IgD-negative memory B cell (primary cell): Measurements from ENCODE around the gene COX6A2. TPM values are rescaled to one million over a fixed set of nuclear protein-coding genes. Genes with fewer than 3 reads are reported as not detected.

Experiments
- H3K27ac Mint-ChIP-seq, 3 donors: one replicate each; pipeline ENCODE4 v1.8.0; 2020 to 2022; ENCODE audit warnings: mild to moderate bottlenecking in 3 of 3, mixed read lengths in 3 of 3, moderate library complexity in 1 of 3
- H3K27me3 Mint-ChIP-seq: one replicate; pipeline ENCODE4 v1.8.0; 2021; ENCODE audit warnings: mixed read lengths
- H3K36me3 Mint-ChIP-seq: one replicate; pipeline ENCODE4 v1.8.0; 2020; ENCODE audit warnings: mild to moderate bottlenecking, mixed read lengths
- H3K4me1 Mint-ChIP-seq, 3 donors: one replicate each; pipeline ENCODE4 v1.8.0; 2020 to 2022; ENCODE audit warnings: mixed read lengths in 3 of 3, mild to moderate bottlenecking in 1 of 3
- H3K4me3 Mint-ChIP-seq, 4 donors: one replicate each; pipeline ENCODE4 v1.8.0; 2020 to 2022; ENCODE audit warnings: mild to moderate bottlenecking in 4 of 4, mixed read lengths in 4 of 4, moderate library complexity in 3 of 4
- H3K9me3 Mint-ChIP-seq, 3 donors: one replicate each; pipeline ENCODE4 v1.8.0; 2020 to 2021; ENCODE audit warnings: mixed read lengths in 3 of 3, mild to moderate bottlenecking in 1 of 3
- polyA plus RNA-seq: library from polyadenylated mRNA; unstranded; fragments of 300-500 nt; fragmentation: Illumina TruSeq; gene quantifications from one replicate; pipeline ENCODE4 v1.2.3, GENCODE V29; 2021

The COX6A2 gene
- not detected for polyA plus RNA-seq

GRCh38 chr16:31428279-31428597 is at the start of gene COX6A2:
Gene COX6A2 (minus strand): TSS chr16:31428360. CDS start chr16:31428325, 35 bp downstream.
- peak within 1 kb of the TSS in 2 of 4 donors; percentile 41 to 45 for H3K4me3 Mint-ChIP-seq
- H3K27me3 Mint-ChIP-seq, result peaks cover 13% of the 10 kb centered on the region
- H3K9me3 Mint-ChIP-seq, result no peaks in the 10 kb centered on the region
- H3K27ac Mint-ChIP-seq, result peak within 1 kb of the TSS in 2 of 3 donors; percentile 27 to 48
- peaks cover 0 to 5% (median 4%) of the 10 kb centered on the region in 3 donors for H3K4me1 Mint-ChIP-seq
- no peaks in the 10 kb centered on the region for H3K36me3 Mint-ChIP-seq

GRCh38 chr16:31477220-31478216 is 49.4 kb upstream of the COX6A2 start:
- Mint-ChIP-seq H3K4me3 (peak overlapping the region; percentile 78 to 94 (median 88)), H3K27ac (no peak overlapping the region), H3K4me1 (peaks cover 2 to 8% (median 4%) of the 10 kb centered on the region in 3 donors), H3K9me3 (peaks cover 0 to 1% (median 0%) of the 10 kb centered on the region in 3 donors), H3K27me3 (peaks cover 15% of the 10 kb centered on the region), H3K36me3 (peaks cover 1% of the 10 kb centered on the region)

GRCh38 chr16:31476303-31477219 is 48.4 kb upstream of the COX6A2 start:
- Mint-ChIP-seq H3K36me3 (peaks cover 1% of the 10 kb centered on the region), H3K4me1 (peaks cover 4 to 12% (median 4%) of the 10 kb centered on the region in 3 donors), H3K4me3 (peak overlapping the region; percentile 80 to 94 (median 88)), H3K9me3 (peaks cover 0 to 1% (median 0%) of the 10 kb centered on the region in 3 donors), H3K27me3 (peaks cover 15% of the 10 kb centered on the region), H3K27ac (no peak overlapping the region)

- H3K4me3 Mint-ChIP-seq, result peak overlapping the region; percentile 80 to 94 (median 88)
- peaks cover 4 to 15% (median 8%) of the 10 kb centered on the region in 3 donors for H3K4me1 Mint-ChIP-seq
- peaks cover 0 to 1% (median 0%) of the 10 kb centered on the region in 3 donors for H3K9me3 Mint-ChIP-seq
- no peak overlapping the region for H3K27ac Mint-ChIP-seq
- H3K36me3 Mint-ChIP-seq, result peaks cover 1% of the 10 kb centered on the region
- H3K27me3 Mint-ChIP-seq, result peaks cover 19% of the 10 kb centered on the region
Observed at GRCh38 chr16:31475946-31476302, 47.8 kb upstream of the COX6A2 start.

- H3K4me1 Mint-ChIP-seq, result peaks cover 4 to 19% (median 8%) of the 10 kb centered on the region in 3 donors
- no peak overlapping the region for H3K27ac Mint-ChIP-seq
- H3K4me3 Mint-ChIP-seq, result peak overlapping the region in 2 of 4 donors; percentile 8 to 47
Observed at GRCh38 chr16:31474773-31475738, 46.9 kb upstream of the COX6A2 start.

GRCh38 chr16:31474173-31474714 is 46.1 kb upstream of the COX6A2 start:
- Mint-ChIP-seq H3K4me3 (peak overlapping the region in 1 of 4 donors; percentile 47), H3K9me3 (no peaks in the 10 kb centered on the region), H3K27ac (no peak overlapping the region), H3K36me3 (peaks cover 1% of the 10 kb centered on the region), H3K27me3 (peaks cover 16% of the 10 kb centered on the region), H3K4me1 (peaks cover 4 to 19% (median 8%) of the 10 kb centered on the region in 3 donors)

More at GRCh38 chr16:31474773-31475738, 46.9 kb upstream of the COX6A2 start:
- H3K9me3 Mint-ChIP-seq, result no peaks in the 10 kb centered on the region
- peaks cover 1% of the 10 kb centered on the region for H3K36me3 Mint-ChIP-seq
- H3K27me3 Mint-ChIP-seq, result peaks cover 19% of the 10 kb centered on the region

- peak overlapping the region in 3 of 4 donors; percentile 70 to 85 (median 71) for H3K4me3 Mint-ChIP-seq
- H3K9me3 Mint-ChIP-seq, result no peaks in the 10 kb centered on the region
- peaks cover 16% of the 10 kb centered on the region for H3K27me3 Mint-ChIP-seq
- peak overlapping the region in 2 of 3 donors; percentile 4 to 6 for H3K27ac Mint-ChIP-seq
- H3K4me1 Mint-ChIP-seq, result peaks cover 4 to 19% (median 8%) of the 10 kb centered on the region in 3 donors
- peaks cover 1% of the 10 kb centered on the region for H3K36me3 Mint-ChIP-seq
Observed at GRCh38 chr16:31473264-31473984, 45.3 kb upstream of the COX6A2 start.

GRCh38 chr16:31472709-31473203 is 44.6 kb upstream of the COX6A2 start:
- Mint-ChIP-seq H3K27ac (peak overlapping the region in 1 of 3 donors; percentile 4), H3K4me1 (peaks cover 4 to 17% (median 11%) of the 10 kb centered on the region in 3 donors), H3K27me3 (peaks cover 14% of the 10 kb centered on the region), H3K9me3 (no peaks in the 10 kb centered on the region), H3K36me3 (peaks cover 1% of the 10 kb centered on the region), H3K4me3 (peak overlapping the region; percentile 71 to 87 (median 82))

- H3K27me3 Mint-ChIP-seq, result peaks cover 13% of the 10 kb centered on the region
- peaks cover 4% of the 10 kb centered on the region for H3K36me3 Mint-ChIP-seq
- H3K27ac Mint-ChIP-seq, result peak within 1 kb of the TSS in 1 of 3 donors; percentile 4
- H3K4me1 Mint-ChIP-seq, result peaks cover 4 to 23% (median 17%) of the 10 kb centered on the region in 3 donors
- no peaks in the 10 kb centered on the region for H3K9me3 Mint-ChIP-seq
- peak within 1 kb of the TSS; percentile 71 to 87 (median 82) for H3K4me3 Mint-ChIP-seq
Observed at GRCh38 chr16:31471875-31472708, 43.9 kb upstream of the COX6A2 start, which contains the start of gene TGFB1I1. Gene TGFB1I1 (plus strand): TSS chr16:31472152. CDS start chr16:31472189, 37 bp downstream.

- Mint-ChIP-seq H3K4me3 (peak overlapping the region; percentile 8 to 52 (median 48)), H3K9me3 (no peaks in the 10 kb centered on the region), H3K27ac (no peak overlapping the region), H3K27me3 (peaks cover 13% of the 10 kb centered on the region), H3K36me3 (peaks cover 6% of the 10 kb centered on the region), H3K4me1 (peaks cover 4 to 24% (median 21%) of the 10 kb centered on the region in 3 donors)
Observed at GRCh38 chr16:31471241-31471874, 43.2 kb upstream of the COX6A2 start.

- Mint-ChIP-seq H3K4me3 (peak overlapping the region in 2 of 4 donors; percentile 23 to 64), H3K27me3 (peaks cover 13% of the 10 kb centered on the region), H3K9me3 (no peaks in the 10 kb centered on the region), H3K4me1 (peaks cover 4 to 24% (median 21%) of the 10 kb centered on the region in 3 donors), H3K36me3 (peaks cover 6% of the 10 kb centered on the region), H3K27ac (no peak overlapping the region)
Observed at GRCh38 chr16:31470615-31471014, 42.5 kb upstream of the COX6A2 start.
